Sigmoid colon (tissue), 7 donors: ENCODE measurements around the gene HOXD11. TPM values are rescaled to one million over a fixed set of nuclear protein-coding genes. Genes with fewer than 3 reads are reported as not detected.

Experiments used
- DNase-seq: peaks from one replicate; pipeline ENCODE4 v3.0.0-alpha.2; 2019
- H3K27ac ChIP-seq, 4 donors: fragments of 200-600 bp; sonication (generic); one replicate each; pipeline ENCODE4 v1.5.1; 2016 to 2019; ENCODE audit warnings: mild to moderate bottlenecking in 1 of 4
- H3K27me3 ChIP-seq, 3 donors: fragments of 200-600 bp; sonication (generic); one replicate each; pipeline ENCODE4 v1.5.1; 2019; ENCODE audit warnings: mild to moderate bottlenecking in 1 of 3
- H3K36me3 ChIP-seq, 4 donors: fragments of 200-600 bp; sonication (generic); one replicate each; pipeline ENCODE4 v1.5.1; 2016 to 2019
- H3K4me1 ChIP-seq, 4 donors: fragments of 200-600 bp; sonication (generic); one replicate each; pipeline ENCODE4 v1.5.1; 2017 to 2019
- H3K4me3 ChIP-seq, 4 donors: fragments of 200-600 bp; sonication (generic); one replicate each; pipeline ENCODE4 v1.5.1; 2017 to 2019; ENCODE audit warnings: mild to moderate bottlenecking in 2 of 4, moderate library complexity in 1 of 4
- H3K9me3 ChIP-seq, 4 donors: fragments of 200-600 bp in 3 of 4; sonication (generic) in 3 of 4; one replicate each; pipeline versions ENCODE4 v1.5.1 to v1.6.1; 2013 to 2019
- EP300 ChIP-seq, 4 donors: sonication (generic); formaldehyde crosslinking; IDR thresholded peaks; one replicate each; pipeline ENCODE4 v1.6.1; 2017; ENCODE audit warnings: antibody characterized with exemption in 4 of 4
- POLR2A ChIP-seq, 2 donors: fragments of 450-650 bp; IDR thresholded peaks; one replicate each; pipeline ENCODE4 v1.6.1; 2016; ENCODE audit warnings: antibody characterized with exemption in 2 of 2, mild to moderate bottlenecking in 2 of 2, moderate library complexity in 2 of 2
- POLR2AphosphoS5 ChIP-seq, 4 donors: sonication (generic); formaldehyde crosslinking; IDR thresholded peaks; one replicate each; pipeline ENCODE4 v1.6.1; 2017; ENCODE audit warnings: antibody characterized with exemption in 4 of 4
- WGBS, 2 donors: extraction: QIAGEN DNeasy Blood & Tissue Kit; methylation state at CpG; one replicate each; pipeline ENCODE4 v1.1.7; 2013; 5-methylcytosine and 5-hydroxymethylcytosine counted together
- intact Hi-C: fragments of 100-400 bp; cut with DNase I; formaldehyde crosslinking; loops from one replicate; pipeline ENCODE4 v1.15.1; 2023
- polyA plus RNA-seq, 3 donors: library from polyadenylated mRNA; stranded (reverse); fragments of 200-250 nt; gene quantifications; one replicate each; pipeline ENCODE4 v1.2.3, GENCODE V29; 2013
- total RNA-seq, 4 donors: library from RNA; depleted of rRNA; stranded (reverse); fragments of >200 nt; gene quantifications; one replicate each; pipeline ENCODE4 v1.1.0, GENCODE V29; 2016
- TF ChIP-seq, protein P1 (sequence below), 4 experiments: fragments of 450-650 bp in 3 of 4; fragments of 200-600 bp in 1 of 4; IDR thresholded peaks; one replicate each; pipeline ENCODE4 v1.5.1; 2016 to 2019; ENCODE audit warnings: antibody characterized with exemption in 4 of 4, mild to moderate bottlenecking in 3 of 4, moderate library complexity in 2 of 4
- donor health status: healthy with polysubstance abuse.
- donor health status: Bipolar disorder and iron deficiency.
- donor health status: healthy.

HOXD11 gene
- total and polyA plus RNA-seq, 7 donors: 0.69 to 39.3 (median 18.3) TPM

DNA sequence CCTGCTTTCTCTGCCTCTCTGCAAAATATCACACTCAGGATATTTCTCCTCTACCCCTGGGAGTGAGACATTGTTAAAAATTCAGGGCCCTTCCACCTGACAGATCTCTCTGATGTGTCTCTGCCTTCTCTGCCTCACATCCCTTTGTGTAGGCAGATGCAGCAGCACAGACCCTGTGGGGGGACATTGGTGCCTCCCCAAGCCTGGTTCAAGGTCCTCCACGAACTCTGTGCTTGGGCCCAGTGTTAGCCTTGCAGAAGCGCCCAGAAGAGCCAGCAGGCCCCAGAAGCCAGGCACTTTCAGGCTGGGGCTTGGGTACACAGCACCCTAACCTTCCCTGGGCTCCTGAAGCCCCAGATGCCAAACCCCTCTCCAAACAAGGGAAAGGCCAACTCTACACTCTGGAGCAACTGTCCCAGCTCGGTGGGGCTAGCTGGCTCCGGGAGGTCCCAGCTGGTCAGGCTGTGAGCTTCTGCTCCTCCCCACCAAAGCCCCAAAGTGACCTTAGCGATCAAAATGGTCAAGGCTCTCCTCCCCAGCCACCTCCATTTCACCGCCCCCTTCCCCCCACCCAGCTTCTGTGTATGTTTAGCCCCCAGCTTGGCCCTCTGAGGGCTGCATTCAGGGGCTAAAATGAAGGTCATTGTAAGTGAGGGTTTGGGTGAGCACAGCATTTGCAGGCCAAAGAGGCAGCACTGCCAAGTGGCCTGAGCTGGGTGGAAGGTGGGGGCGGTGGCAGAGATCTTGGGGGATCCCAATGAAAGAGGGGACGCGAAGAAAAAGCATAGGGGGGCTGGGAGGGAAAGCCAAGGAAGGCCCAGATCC is 18.1 kb downstream of the HOXD11 start:
- peaks cover 2 to 55% (median 25%) of the 10 kb centered on the region in 3 donors for H3K27me3 ChIP-seq
- TF ChIP-seq POLR2AphosphoS5 (IDR thresholded peaks at IDR 0.05): no peak
- TF ChIP-seq EP300 (IDR thresholded peaks at IDR 0.05): no peak
- TF ChIP-seq, protein P1, sequence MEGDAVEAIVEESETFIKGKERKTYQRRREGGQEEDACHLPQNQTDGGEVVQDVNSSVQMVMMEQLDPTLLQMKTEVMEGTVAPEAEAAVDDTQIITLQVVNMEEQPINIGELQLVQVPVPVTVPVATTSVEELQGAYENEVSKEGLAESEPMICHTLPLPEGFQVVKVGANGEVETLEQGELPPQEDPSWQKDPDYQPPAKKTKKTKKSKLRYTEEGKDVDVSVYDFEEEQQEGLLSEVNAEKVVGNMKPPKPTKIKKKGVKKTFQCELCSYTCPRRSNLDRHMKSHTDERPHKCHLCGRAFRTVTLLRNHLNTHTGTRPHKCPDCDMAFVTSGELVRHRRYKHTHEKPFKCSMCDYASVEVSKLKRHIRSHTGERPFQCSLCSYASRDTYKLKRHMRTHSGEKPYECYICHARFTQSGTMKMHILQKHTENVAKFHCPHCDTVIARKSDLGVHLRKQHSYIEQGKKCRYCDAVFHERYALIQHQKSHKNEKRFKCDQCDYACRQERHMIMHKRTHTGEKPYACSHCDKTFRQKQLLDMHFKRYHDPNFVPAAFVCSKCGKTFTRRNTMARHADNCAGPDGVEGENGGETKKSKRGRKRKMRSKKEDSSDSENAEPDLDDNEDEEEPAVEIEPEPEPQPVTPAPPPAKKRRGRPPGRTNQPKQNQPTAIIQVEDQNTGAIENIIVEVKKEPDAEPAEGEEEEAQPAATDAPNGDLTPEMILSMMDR (IDR thresholded peaks at IDR 0.05): no peak
- TF ChIP-seq POLR2A (IDR thresholded peaks at IDR 0.05): no peak
- H3K36me3 ChIP-seq: peaks cover 0 to 12% (median 0%) of the 10 kb centered on the region in 4 donors

GRCh38 chr2:176125772-176126054 is 18.6 kb downstream of the HOXD11 start:
- WGBS, 2 donors: 11 to 29% methylated on average over 6 of the region's 6 CpGs
- Histone ChIP-seq H3K9me3 (no peaks in the 10 kb centered on the region), H3K4me3 (no peak overlapping the region), H3K27me3 (peaks cover 7 to 55% (median 31%) of the 10 kb centered on the region in 3 donors), H3K36me3 (peaks cover 0 to 12% (median 0%) of the 10 kb centered on the region in 4 donors), H3K4me1 (peaks cover 0 to 40% (median 26%) of the 10 kb centered on the region in 4 donors), H3K27ac (no peak overlapping the region)
- TF ChIP-seq POLR2AphosphoS5 (IDR thresholded peaks at IDR 0.05) (no peak), EP300 (IDR thresholded peaks at IDR 0.05) (no peak), POLR2A (IDR thresholded peaks at IDR 0.05) (no peak)
- TF ChIP-seq, protein P1 (IDR thresholded peaks at IDR 0.05): no peak
- intact Hi-C loops: no loop called here
- DNase-seq: no peak

More for the DNA sequence above, 18.1 kb downstream of the HOXD11 start:
- Histone ChIP-seq H3K9me3 (no peaks in the 10 kb centered on the region), H3K27ac (no peak overlapping the region), H3K4me3 (no peak overlapping the region), H3K4me1 (peaks cover 0 to 34% (median 21%) of the 10 kb centered on the region in 4 donors)
- DNase-seq: peak; percentile 56
- intact Hi-C loops: no loop called here
- 45 to 55% methylated on average over 9 of the region's 9 CpGs for WGBS, 2 donors

GRCh38 chr2:176126929-176127773 is 20.1 kb downstream of the HOXD11 start:
- WGBS, 2 donors: 6 to 7% methylated on average over 13 of the region's 13 CpGs
- TF ChIP-seq POLR2A (IDR thresholded peaks at IDR 0.05) (no peak), POLR2AphosphoS5 (IDR thresholded peaks at IDR 0.05) (peak in 1 of 4 donors; percentile 9), EP300 (IDR thresholded peaks at IDR 0.05) (no peak)
- TF ChIP-seq, protein P1 (IDR thresholded peaks at IDR 0.05): peak; percentile 56 to 90 (median 76)
- intact Hi-C loops: no loop called here
- Histone ChIP-seq H3K4me3 (no peak overlapping the region), H3K27me3 (peaks cover 8 to 59% (median 45%) of the 10 kb centered on the region in 3 donors), H3K36me3 (peaks cover 0 to 11% (median 0%) of the 10 kb centered on the region in 4 donors), H3K4me1 (peaks cover 0 to 44% (median 35%) of the 10 kb centered on the region in 4 donors), H3K27ac (peak overlapping the region in 1 of 4 donors; percentile 8), H3K9me3 (no peaks in the 10 kb centered on the region)
- peak; percentile 83 for DNase-seq

DNA sequence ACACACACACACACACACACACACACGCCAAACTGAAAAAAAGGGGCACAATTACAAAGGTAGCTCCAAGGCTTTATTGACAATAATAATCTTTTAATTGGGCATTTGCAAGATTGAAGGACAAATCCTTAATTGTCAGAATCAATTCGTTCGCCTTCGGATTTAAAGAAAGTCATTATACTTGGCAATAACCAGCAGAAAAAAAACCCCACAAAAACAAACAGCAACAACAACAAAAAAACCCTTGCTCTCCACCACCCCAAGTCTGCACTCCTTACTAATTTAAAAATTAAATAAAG is 20.6 kb downstream of the HOXD11 start:
- no peak for DNase-seq
- TF ChIP-seq POLR2AphosphoS5 (IDR thresholded peaks at IDR 0.05) (no peak), EP300 (IDR thresholded peaks at IDR 0.05) (no peak), POLR2A (IDR thresholded peaks at IDR 0.05) (no peak)
- TF ChIP-seq, protein P1 (IDR thresholded peaks at IDR 0.05): no peak
- Histone ChIP-seq H3K4me3 (no peak overlapping the region), H3K36me3 (peaks cover 0 to 6% (median 0%) of the 10 kb centered on the region in 4 donors), H3K27ac (peak overlapping the region in 1 of 4 donors; percentile 91), H3K27me3 (peaks cover 8 to 62% (median 51%) of the 10 kb centered on the region in 3 donors), H3K4me1 (peaks cover 0 to 42% (median 33%) of the 10 kb centered on the region in 4 donors), H3K9me3 (no peaks in the 10 kb centered on the region)
- 58 to 65% methylated on average over 4 of the region's 4 CpGs for WGBS, 2 donors
- intact Hi-C loops: loop anchor here (2.0 kb wide), 1 partner anchor 511 kb away; no protein-coding TSS in a partner anchor
